B cell (primary cell): Measurements from ENCODE around the gene CDH13.

Experiments
- CTCF ChIP-seq: fragments of 200-600 bp; IDR thresholded peaks from one replicate; pipeline ENCODE4 v1.8.0; 2022; ENCODE audit warnings: antibody characterized with exemption, mild to moderate bottlenecking
- EZH2 ChIP-seq: IDR thresholded peaks from 2 replicates; pipeline ENCODE4 v1.6.1; 2012; ENCODE audit warnings: borderline replicate concordance, low read depth, mild to moderate bottlenecking, moderate library complexity, low read length; ENCODE audit not compliant: insufficient read depth, poor library complexity, severe bottlenecking

GRCh38 chr16:82945420-82946101, 318.8 kb downstream of the CDH13 start:
- TF ChIP-seq CTCF (no peak), EZH2 (no peak)
